ENCODE results near the gene MCOLN1.
"Not testable (repeated sequence)": the region's sequence is repeated elsewhere in the genome, so short reads cannot be mapped to it uniquely, and the experiment has no call there.

The MCOLN1 gene

GRCh38 chr19:7544626-7545025, 22.2 kb downstream of the MCOLN1 start:
- DNase-seq = no peak

- DNase-seq = no peak
These were observed 22.9 kb downstream of the MCOLN1 start for GRCh38 chr19:7545300-7545699.

GRCh38 chr19:7545904-7546303, 23.5 kb downstream of the MCOLN1 start:
- no peak for DNase-seq

GRCh38 chr19:7547159-7547558, 24.7 kb downstream of the MCOLN1 start:
- DNase-seq = no peak

GRCh38 chr19:7549429-7550148, 27.2 kb downstream of the MCOLN1 start:
- no peak for DNase-seq

GRCh38 chr19:7550169-7550770, 27.8 kb downstream of the MCOLN1 start:
- no peak for DNase-seq

- peak in 1 of 4 experiments; percentile 27 for DNase-seq
These were observed 28.8 kb downstream of the MCOLN1 start for GRCh38 chr19:7550987-7551761.

- DNase-seq = no peak
These were observed 30.4 kb downstream of the MCOLN1 start for GRCh38 chr19:7552781-7553180.

GRCh38 chr19:7554565-7554964, 32.1 kb downstream of the MCOLN1 start:
- DNase-seq = no peak

GRCh38 chr19:7554990-7555864, 32.8 kb downstream of the MCOLN1 start:
- DNase-seq = no peak

GRCh38 chr19:7556696-7557315, 34.4 kb downstream of the MCOLN1 start:
- no peak for DNase-seq

- DNase-seq = no peak
These were observed 36.2 kb downstream of the MCOLN1 start for GRCh38 chr19:7558667-7559066.

- no peak for DNase-seq
These were observed 36.7 kb downstream of the MCOLN1 start for GRCh38 chr19:7559102-7559501.

GRCh38 chr19:7560255-7560654, 37.8 kb downstream of the MCOLN1 start:
- no peak for DNase-seq

GRCh38 chr19:7561325-7561724, 38.9 kb downstream of the MCOLN1 start:
- no peak for DNase-seq

GRCh38 chr19:7562646-7563393, 40.4 kb downstream of the MCOLN1 start:
- no peak for DNase-seq

- DNase-seq = no peak
These were observed 42.4 kb downstream of the MCOLN1 start for GRCh38 chr19:7564866-7565265.

- DNase-seq = no peak
These were observed 42.9 kb downstream of the MCOLN1 start for GRCh38 chr19:7565332-7565731.

- no peak for DNase-seq
These were observed 48.3 kb downstream of the MCOLN1 start for GRCh38 chr19:7570761-7571160.

- DNase-seq = no peak
These were observed 53.1 kb downstream of the MCOLN1 start for GRCh38 chr19:7575434-7576040.

GRCh38 chr19:7577422-7577821, 55.0 kb downstream of the MCOLN1 start:
- not testable (repeated sequence) for DNase-seq
